Right ventricle myocardium superior (tissue), 1 donor: Measurements from ENCODE around the gene NES. TPM values are rescaled to one million over a fixed set of nuclear protein-coding genes. Genes with fewer than 3 reads are reported as not detected.
A peak's percentile ranks its signal among the peaks of the same experiment; 100 is the strongest.

ENCODE experiments used
- ATAC-seq: fragments of 200-7000 bp; cut with Tn5 transposase; one replicate; pipeline ENCODE4 v1.9.1; 2020; ENCODE audit warnings: mild to moderate bottlenecking; ENCODE audit not compliant: poor library complexity
- DNase-seq: peaks from one replicate; pipeline ENCODE4 v3.0.0-alpha.2; 2020
- intact Hi-C: fragments of 100-400 bp; cut with DNase I; formaldehyde crosslinking; loops from one replicate; pipeline ENCODE4 v1.11.2; 2022
- long read RNA-seq: library from polyadenylated mRNA; unstranded; transcript quantifications from one replicate; pipeline ENCODE4 v2.0.0, GENCODE V29; 2021
- total RNA-seq: library from RNA; stranded (reverse); fragmentation: NEBNext Ultra II Directional; extraction: Animal tissue kit (Norgen Biotek cat#: 25700); gene quantifications from one replicate; pipeline ENCODE4 v1.2.1, GENCODE V29; 2021
- donor health status: DM: no; HTN: yes; CAD: no; lungs with severe emphysema.

Gene NES
- 103 TPM for total RNA-seq
- long read RNA-seq, full-length matches to known transcripts, result 9 of 61 reads
- long read RNA-seq, partial matches to known transcripts, result 0 of 61 reads
- long read RNA-seq, other reads (novel, unspliced or antisense), result 52 of 61 reads

- intact Hi-C loops, result loop anchor here (1.0 kb wide), 1 partner anchor 17 kb away; no protein-coding TSS in a partner anchor
- DNase-seq (peak; percentile 87), ATAC-seq (peak; percentile 89)
These were observed at the start of gene NES for GRCh38 chr1:156676820-156677615. NES (minus strand) TSS chr1:156677407; CDS start chr1:156677264, 143 bp downstream.

- no peak for ATAC-seq
- DNase-seq, result no peak
- intact Hi-C loops, result no loop called here
These were observed 49.5 kb upstream of the NES start for GRCh38 chr1:156726549-156727226.

GRCh38 chr1:156725683-156726280, 48.6 kb upstream of the NES start:
- DNase-seq (peak; percentile 95), ATAC-seq (peak; percentile 79)
- intact Hi-C loops, result loop anchor here (2.0 kb wide), 1 partner anchor 37 kb away; no protein-coding TSS in a partner anchor

GRCh38 chr1:156721535-156721934, 44.3 kb upstream of the NES start:
- intact Hi-C loops, result no loop called here
- ATAC-seq (no peak), DNase-seq (no peak)

GRCh38 chr1:156721131-156721530, 43.9 kb upstream of the NES start:
- ATAC-seq, result no peak
- intact Hi-C loops, result no loop called here
- no peak for DNase-seq

GRCh38 chr1:156717351-156717750, 40.1 kb upstream of the NES start:
- intact Hi-C loops, result no loop called here
- no peak for DNase-seq
- ATAC-seq, result no peak

GRCh38 chr1:156714830-156715229, 37.6 kb upstream of the NES start:
- no peak for DNase-seq

GRCh38 chr1:156712626-156713025, 35.4 kb upstream of the NES start:
- no peak for DNase-seq

More at GRCh38 chr1:156714830-156715229, 37.6 kb upstream of the NES start:
- ATAC-seq, result no peak
- intact Hi-C loops, result no loop called here

GRCh38 chr1:156711011-156711817, 34.0 kb upstream of the NES start:
- intact Hi-C loops, result no loop called here

More at GRCh38 chr1:156712626-156713025, 35.4 kb upstream of the NES start:
- intact Hi-C loops, result no loop called here
- no peak for ATAC-seq

GRCh38 chr1:156709757-156710489, 32.7 kb upstream of the NES start:
- peak; percentile 76 for DNase-seq
- intact Hi-C loops, result no loop called here
- ATAC-seq, result peak; percentile 76

More at GRCh38 chr1:156711011-156711817, 34.0 kb upstream of the NES start:
- no peak for ATAC-seq
- DNase-seq, result no peak

- ATAC-seq, result no peak
- no peak for DNase-seq
- intact Hi-C loops, result no loop called here
These were observed 31.8 kb upstream of the NES start for GRCh38 chr1:156709031-156709430.

GRCh38 chr1:156708218-156708661, 31.0 kb upstream of the NES start:
- ATAC-seq, result no peak
- DNase-seq, result no peak
- intact Hi-C loops, result no loop called here

- DNase-seq (no peak), ATAC-seq (no peak)
- intact Hi-C loops, result no loop called here
These were observed 30.4 kb upstream of the NES start for GRCh38 chr1:156707417-156708217.

- intact Hi-C loops, result no loop called here
- DNase-seq, result peak; percentile 75
- ATAC-seq, result peak; percentile 64
These were observed 29.6 kb upstream of the NES start for GRCh38 chr1:156706657-156707416.

- DNase-seq, result peak; percentile 70
- intact Hi-C loops, result no loop called here
These were observed 28.9 kb upstream of the NES start for GRCh38 chr1:156705918-156706656.

More at GRCh38 chr1:156705918-156706656, 28.9 kb upstream of the NES start:
- peak; percentile 58 for ATAC-seq
